CD8-positive, alpha-beta memory T cell (primary cell): ENCODE results near the gene CADM1. TPM values are rescaled to one million over a fixed set of nuclear protein-coding genes. Genes with fewer than 3 reads are reported as not detected.

Experiments used
- CTCF ChIA-PET: fragments of 350-600 bp; sonication (Branson Sonifier 250); formaldehyde crosslinking; loops from one replicate; lab custom pipeline; 2021; ENCODE audit warnings: antibody characterized with exemption; lab: Charles Lee
- POLR2A ChIA-PET: fragments of 350-600 bp; sonication (Branson Sonifier 250); formaldehyde crosslinking; loops from one replicate; lab custom pipeline; 2021; ENCODE audit warnings: antibody characterized with exemption; lab: Charles Lee
- DNase-seq, 5 donors: peaks; one replicate each; pipeline versions ENCODE4 v3.0.0 to v3.0.0-alpha.2; 2020 to 2022; ENCODE audit warnings: mixed read lengths in 1 of 5
- H3K27ac ChIP-seq: one replicate; pipeline ENCODE4 v1.7.0; 2013; ENCODE audit warnings: low read depth, mild to moderate bottlenecking, low read length, moderate library complexity
- H3K27me3 ChIP-seq: 2 replicates; pipeline ENCODE4 v1.7.0; 2013; ENCODE audit warnings: low read length, mild to moderate bottlenecking; ENCODE audit not compliant: insufficient read depth, poor library complexity, severe bottlenecking
- H3K36me3 ChIP-seq: 2 replicates; pipeline ENCODE4 v1.7.0; 2013; ENCODE audit warnings: mild to moderate bottlenecking, low read length, moderate library complexity; ENCODE audit not compliant: insufficient read depth
- H3K4me1 ChIP-seq: 2 replicates; pipeline ENCODE4 v1.7.0; 2013; ENCODE audit warnings: mild to moderate bottlenecking, low read length, moderate library complexity; ENCODE audit not compliant: insufficient read depth
- H3K4me3 ChIP-seq: 2 replicates; pipeline ENCODE4 v1.7.0; 2013; ENCODE audit warnings: mild to moderate bottlenecking, low read length
- H3K9me3 ChIP-seq: 2 replicates; pipeline ENCODE4 v1.7.0; 2013; ENCODE audit warnings: mild to moderate bottlenecking, low read length
- H3K27ac Mint-ChIP-seq, 8 donors: one replicate each; pipeline ENCODE4 v1.8.0; 2020 to 2021; ENCODE audit warnings: mixed read lengths in 8 of 8, mild to moderate bottlenecking in 6 of 8, inconsistent platforms in 3 of 8, moderate library complexity in 3 of 8
- H3K27me3 Mint-ChIP-seq, 2 donors: one replicate each; pipeline ENCODE4 v1.8.0; 2020 to 2021; ENCODE audit warnings: mixed read lengths in 2 of 2, mild to moderate bottlenecking in 1 of 2, moderate library complexity in 1 of 2
- H3K36me3 Mint-ChIP-seq, 3 donors: one replicate each; pipeline ENCODE4 v1.8.0; 2020 to 2021; ENCODE audit warnings: mixed read lengths in 3 of 3, inconsistent platforms in 1 of 3, mild to moderate bottlenecking in 1 of 3
- H3K4me1 Mint-ChIP-seq, 3 donors: one replicate each; pipeline ENCODE4 v1.8.0; 2020 to 2021; ENCODE audit warnings: mixed read lengths in 3 of 3, inconsistent platforms in 1 of 3, mild to moderate bottlenecking in 1 of 3
- H3K4me3 Mint-ChIP-seq, 7 donors: one replicate each; pipeline ENCODE4 v1.8.0; 2020 to 2021; ENCODE audit warnings: mixed read lengths in 7 of 7, mild to moderate bottlenecking in 6 of 7, moderate library complexity in 4 of 7, inconsistent platforms in 2 of 7
- H3K9me3 Mint-ChIP-seq, 5 donors: one replicate each; pipeline ENCODE4 v1.8.0; 2020 to 2022; ENCODE audit warnings: mixed read lengths in 5 of 5, mild to moderate bottlenecking in 3 of 5, moderate library complexity in 2 of 5, inconsistent platforms in 1 of 5
- polyA plus RNA-seq: library from polyadenylated mRNA; unstranded; fragments of 300-500 nt; fragmentation: Illumina TruSeq; gene quantifications from one replicate; pipeline ENCODE4 v1.2.3, GENCODE V29; 2021
- total RNA-seq, 2 experiments: library from RNA; stranded (reverse); gene quantifications; one replicate each; pipeline ENCODE4 v1.2.3, GENCODE V29; 2021

CADM1 gene
- total and polyA plus RNA-seq, 3 experiments from 2014 or later = 0.90 to 2.7 (median 1.1) TPM

DNA sequence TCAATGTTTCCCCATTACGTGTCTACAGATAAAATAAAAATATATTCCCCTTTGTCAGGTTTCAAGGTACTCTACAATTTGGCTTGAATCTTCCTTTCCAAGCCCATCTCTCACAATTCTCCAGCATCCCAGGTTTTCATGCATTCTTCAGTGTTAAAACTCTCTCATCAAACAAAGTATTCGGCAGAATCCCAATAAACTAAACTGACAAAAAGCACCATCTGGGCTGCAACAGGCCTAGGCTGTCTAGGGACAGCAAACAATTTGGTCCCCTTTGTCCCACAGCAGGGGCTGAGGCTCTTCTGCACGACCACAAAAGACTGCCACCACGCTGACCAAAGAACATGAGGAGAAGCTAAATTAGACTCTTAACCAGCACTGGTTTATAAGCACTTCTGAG is 159.4 kb downstream of the CADM1 start:
- no peaks in the 10 kb centered on the region for H3K36me3 Mint-ChIP-seq
- POLR2A ChIA-PET = interaction anchor here (0.5 kb wide), 1 partner anchor 101 kb away, joined by 3 read pairs; no protein-coding TSS in a partner anchor

GRCh38 chr11:115342142-115342541 is 162.1 kb downstream of the CADM1 start:
- H3K27ac ChIP-seq = no peak overlapping the region
- H3K27ac Mint-ChIP-seq = no peak overlapping the region

More for the DNA sequence above, 159.4 kb downstream of the CADM1 start:
- H3K4me3 ChIP-seq = no peak overlapping the region
- Mint-ChIP-seq H3K27ac (no peak overlapping the region), H3K9me3 (no peaks in the 10 kb centered on the region), H3K27me3 (peaks cover 1 to 8% of the 10 kb centered on the region in 2 donors), H3K4me3 (no peak overlapping the region), H3K4me1 (no peaks in the 10 kb centered on the region)
- no peaks in the 10 kb centered on the region for H3K27me3 ChIP-seq
- DNase-seq = no peak
- no peaks in the 10 kb centered on the region for H3K9me3 ChIP-seq
- H3K4me1 ChIP-seq = no peaks in the 10 kb centered on the region
- CTCF ChIA-PET = no interaction called here
- no peaks in the 10 kb centered on the region for H3K36me3 ChIP-seq
- no peak overlapping the region for H3K27ac ChIP-seq

GRCh38 chr11:115340874-115341273 is 163.3 kb downstream of the CADM1 start:
- peaks cover 0 to 4% of the 10 kb centered on the region in 2 donors for H3K27me3 Mint-ChIP-seq
- POLR2A ChIA-PET = no interaction called here

More at GRCh38 chr11:115342142-115342541, 162.1 kb downstream of the CADM1 start:
- Histone ChIP-seq H3K9me3 (no peaks in the 10 kb centered on the region), H3K27me3 (no peaks in the 10 kb centered on the region), H3K4me1 (no peaks in the 10 kb centered on the region), H3K36me3 (no peaks in the 10 kb centered on the region), H3K4me3 (no peak overlapping the region)
- peaks cover 0 to 1% (median 0%) of the 10 kb centered on the region in 5 donors for H3K9me3 Mint-ChIP-seq
- POLR2A ChIA-PET = no interaction called here
- no peak overlapping the region for H3K4me3 Mint-ChIP-seq
- H3K36me3 Mint-ChIP-seq = no peaks in the 10 kb centered on the region
- no peaks in the 10 kb centered on the region for H3K4me1 Mint-ChIP-seq
- CTCF ChIA-PET = no interaction called here
- H3K27me3 Mint-ChIP-seq = peaks cover 0 to 4% of the 10 kb centered on the region in 2 donors
- DNase-seq = no peak

DNA sequence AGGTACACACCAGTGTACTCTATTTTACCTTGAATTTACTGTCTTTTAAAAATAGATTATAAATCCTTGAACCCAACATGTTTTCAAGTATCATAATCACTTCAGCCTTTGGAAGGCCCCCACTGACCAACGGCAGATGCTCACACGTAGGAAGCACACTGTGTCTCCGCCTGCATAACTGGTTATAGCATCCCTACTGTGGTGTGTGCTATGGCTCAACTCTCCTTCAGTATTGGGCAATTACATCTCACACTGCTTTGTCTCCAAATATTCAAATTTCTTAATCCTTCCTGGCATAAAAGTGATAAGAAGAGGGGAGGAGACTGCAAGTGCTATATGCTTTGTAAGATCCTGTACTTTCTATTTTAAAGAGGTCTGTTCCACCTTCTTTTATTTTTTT is 165.7 kb downstream of the CADM1 start:
- CTCF ChIA-PET = no interaction called here
- H3K4me1 Mint-ChIP-seq = no peaks in the 10 kb centered on the region
- peaks cover 0 to 1% (median 0%) of the 10 kb centered on the region in 5 donors for H3K9me3 Mint-ChIP-seq
- POLR2A ChIA-PET = no interaction called here
- H3K27ac Mint-ChIP-seq = no peak overlapping the region
- no peak overlapping the region for H3K4me3 Mint-ChIP-seq
- Histone ChIP-seq H3K36me3 (no peaks in the 10 kb centered on the region), H3K27ac (no peak overlapping the region), H3K4me3 (no peak overlapping the region), H3K27me3 (no peaks in the 10 kb centered on the region), H3K4me1 (no peaks in the 10 kb centered on the region), H3K9me3 (no peaks in the 10 kb centered on the region)
- no peaks in the 10 kb centered on the region for H3K36me3 Mint-ChIP-seq
- no peak for DNase-seq
- H3K27me3 Mint-ChIP-seq = peaks cover 0 to 4% of the 10 kb centered on the region in 2 donors

More at GRCh38 chr11:115340874-115341273, 163.3 kb downstream of the CADM1 start:
- H3K36me3 Mint-ChIP-seq = no peaks in the 10 kb centered on the region
- H3K9me3 ChIP-seq = no peaks in the 10 kb centered on the region
- no peak overlapping the region for H3K27ac ChIP-seq
- H3K36me3 ChIP-seq = no peaks in the 10 kb centered on the region
- H3K27me3 ChIP-seq = no peaks in the 10 kb centered on the region
- H3K27ac Mint-ChIP-seq = no peak overlapping the region
- no peaks in the 10 kb centered on the region for H3K4me1 Mint-ChIP-seq
- H3K4me1 ChIP-seq = no peaks in the 10 kb centered on the region
- H3K4me3 ChIP-seq = no peak overlapping the region
- no peak overlapping the region for H3K4me3 Mint-ChIP-seq
- CTCF ChIA-PET = no interaction called here
- peaks cover 0 to 1% (median 0%) of the 10 kb centered on the region in 5 donors for H3K9me3 Mint-ChIP-seq
- no peak for DNase-seq

DNA sequence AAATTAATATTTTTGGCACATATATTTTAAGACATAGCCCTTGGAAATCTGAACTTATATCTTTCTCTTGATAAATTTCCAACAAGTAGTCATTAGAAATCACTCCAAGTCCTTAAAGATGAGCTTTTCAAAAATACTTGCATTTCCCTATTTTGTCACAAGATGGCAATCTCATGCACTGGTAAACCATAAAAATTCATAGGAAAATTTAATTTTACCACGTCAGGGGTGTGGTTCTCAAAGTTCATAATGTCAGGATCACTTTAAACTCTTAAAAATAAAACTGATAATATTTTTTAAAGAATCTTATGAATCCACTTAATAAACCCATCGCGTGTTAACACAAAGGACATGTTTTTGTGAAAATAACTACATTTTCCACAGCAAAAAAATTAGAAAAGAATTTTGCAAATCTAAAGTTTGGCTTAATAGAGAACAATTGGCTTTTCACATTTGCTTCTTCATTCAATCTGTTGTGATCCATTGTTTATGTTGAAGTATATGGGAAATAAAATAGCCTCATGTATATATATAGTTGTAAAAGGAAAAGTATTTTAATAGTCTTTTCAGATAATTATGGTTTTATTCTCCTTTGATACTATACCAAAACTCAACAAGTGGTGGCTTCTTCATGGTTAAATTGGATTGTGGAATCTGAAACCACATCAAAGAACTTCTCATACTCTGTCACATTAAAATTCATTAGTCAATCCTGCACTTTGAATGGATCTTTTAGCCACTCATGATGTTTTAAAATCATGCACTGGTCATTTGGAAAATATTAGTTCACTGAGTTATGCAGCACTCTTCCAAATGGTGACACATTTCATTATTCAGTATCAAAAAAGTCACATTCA is 169.1 kb downstream of the CADM1 start:
- no peaks in the 10 kb centered on the region for H3K4me1 ChIP-seq
- no peaks in the 10 kb centered on the region for H3K36me3 ChIP-seq
- H3K27me3 ChIP-seq = no peaks in the 10 kb centered on the region
- no peaks in the 10 kb centered on the region for H3K9me3 ChIP-seq
- DNase-seq = no peak
- Mint-ChIP-seq H3K36me3 (no peaks in the 10 kb centered on the region), H3K27me3 (peaks cover 0 to 2% of the 10 kb centered on the region in 2 donors), H3K27ac (no peak overlapping the region), H3K4me1 (no peaks in the 10 kb centered on the region), H3K9me3 (peaks cover 0 to 1% (median 0%) of the 10 kb centered on the region in 5 donors), H3K4me3 (no peak overlapping the region)
- no peak overlapping the region for H3K4me3 ChIP-seq
- CTCF ChIA-PET = interaction anchor here (2.7 kb wide), 1 partner anchor 11 kb away, joined by 10 read pairs; no protein-coding TSS in a partner anchor
- POLR2A ChIA-PET = no interaction called here
- no peak overlapping the region for H3K27ac ChIP-seq

DNA sequence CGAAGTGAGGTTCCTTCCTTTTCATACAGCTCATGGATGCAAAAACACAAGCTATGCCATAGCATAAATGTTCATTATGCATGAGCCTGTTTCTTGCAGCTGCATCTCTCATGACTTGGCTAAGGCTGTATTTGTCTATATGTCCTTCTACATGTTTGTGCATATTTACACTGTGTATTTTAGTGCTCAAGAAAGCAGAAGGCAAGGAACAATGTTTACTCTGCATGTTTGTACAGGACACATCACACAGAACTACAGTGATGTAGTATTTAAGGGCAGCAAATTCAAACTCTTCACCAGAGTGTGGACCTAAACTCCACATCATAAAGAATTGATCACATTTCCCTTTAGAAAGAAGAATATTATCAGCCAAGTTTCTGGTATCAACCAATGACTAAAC is 170.3 kb downstream of the CADM1 start:
- Histone ChIP-seq H3K27me3 (no peaks in the 10 kb centered on the region), H3K4me3 (no peak overlapping the region), H3K4me1 (no peaks in the 10 kb centered on the region), H3K36me3 (no peaks in the 10 kb centered on the region), H3K27ac (no peak overlapping the region), H3K9me3 (no peaks in the 10 kb centered on the region)
- CTCF ChIA-PET = interaction anchor here (2.7 kb wide), 1 partner anchor 9 kb away, joined by 10 read pairs; no protein-coding TSS in a partner anchor
- Mint-ChIP-seq H3K9me3 (no peaks in the 10 kb centered on the region), H3K4me3 (no peak overlapping the region), H3K27me3 (peaks cover 0 to 2% of the 10 kb centered on the region in 2 donors), H3K36me3 (no peaks in the 10 kb centered on the region), H3K27ac (no peak overlapping the region), H3K4me1 (no peaks in the 10 kb centered on the region)
- POLR2A ChIA-PET = no interaction called here
- DNase-seq = no peak

- Histone ChIP-seq H3K9me3 (no peaks in the 10 kb centered on the region), H3K27ac (no peak overlapping the region), H3K27me3 (no peaks in the 10 kb centered on the region), H3K4me3 (no peak overlapping the region), H3K36me3 (no peaks in the 10 kb centered on the region), H3K4me1 (no peaks in the 10 kb centered on the region)
- DNase-seq = no peak
- H3K4me3 Mint-ChIP-seq = no peak overlapping the region
- H3K4me1 Mint-ChIP-seq = no peaks in the 10 kb centered on the region
- ChIA-PET POLR2A (no interaction called here), CTCF (interaction anchor here (2.7 kb wide), 1 partner anchor 8 kb away, joined by 10 read pairs; no protein-coding TSS in a partner anchor)
- H3K27ac Mint-ChIP-seq = no peak overlapping the region
- peaks cover 0 to 2% of the 10 kb centered on the region in 2 donors for H3K27me3 Mint-ChIP-seq
- H3K9me3 Mint-ChIP-seq = no peaks in the 10 kb centered on the region
- no peaks in the 10 kb centered on the region for H3K36me3 Mint-ChIP-seq
Observed at GRCh38 chr11:115333121-115333520, 171.1 kb downstream of the CADM1 start.

DNA sequence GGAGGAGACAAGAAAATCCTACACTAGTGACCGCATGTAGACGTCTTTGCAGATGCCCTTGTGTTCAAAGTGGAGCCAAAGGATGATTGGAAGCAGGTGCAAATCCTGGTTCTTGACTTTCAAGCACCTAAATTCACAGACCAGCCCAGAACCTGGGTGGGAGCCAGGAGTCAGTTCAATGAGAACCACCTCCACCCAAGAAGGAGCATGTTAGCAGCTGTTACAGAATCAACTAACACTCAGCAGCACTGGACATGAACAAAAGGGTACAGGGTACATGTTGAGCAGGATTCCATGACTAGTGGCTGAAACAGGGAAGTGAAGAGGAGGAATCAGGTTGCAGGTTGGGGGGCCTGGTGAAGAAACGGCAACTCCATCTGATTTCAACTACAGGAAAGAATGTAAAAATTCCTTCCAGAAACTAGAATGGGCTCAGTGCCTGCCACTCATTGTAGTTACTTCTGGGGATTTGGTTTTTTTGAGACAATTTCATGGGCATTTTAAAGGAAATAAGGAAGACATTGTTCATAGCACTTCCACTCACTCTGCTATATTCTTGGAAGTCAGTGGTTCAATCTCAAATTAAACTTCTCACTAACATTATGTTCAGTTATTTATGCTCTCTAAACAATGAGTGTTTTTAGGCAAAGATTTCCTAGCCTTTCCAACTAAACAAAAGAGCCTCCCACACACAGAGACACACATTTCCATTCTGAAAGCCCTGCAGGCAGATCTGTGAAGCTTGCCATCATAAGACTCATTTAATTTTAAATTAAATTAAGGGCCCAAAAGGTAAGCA is 173.3 kb downstream of the CADM1 start:
- Histone ChIP-seq H3K27me3 (no peaks in the 10 kb centered on the region), H3K36me3 (no peaks in the 10 kb centered on the region), H3K9me3 (no peaks in the 10 kb centered on the region), H3K4me3 (no peak overlapping the region), H3K27ac (no peak overlapping the region), H3K4me1 (no peaks in the 10 kb centered on the region)
- H3K27ac Mint-ChIP-seq = no peak overlapping the region
- ChIA-PET POLR2A (no interaction called here), CTCF (no interaction called here)
- no peak for DNase-seq
- no peaks in the 10 kb centered on the region for H3K4me1 Mint-ChIP-seq
- no peak overlapping the region for H3K4me3 Mint-ChIP-seq
- H3K9me3 Mint-ChIP-seq = no peaks in the 10 kb centered on the region
- H3K27me3 Mint-ChIP-seq = no peaks in the 10 kb centered on the region
- H3K36me3 Mint-ChIP-seq = no peaks in the 10 kb centered on the region
